ENCODE measurements around the gene CUL9. TPM values are rescaled to one million over a fixed set of nuclear protein-coding genes. Genes with fewer than 3 reads are reported as not detected.

CUL9 gene
- total RNA-seq, 4 donors from 2014 or later: 21.5 to 46.6 (median 33.6) TPM

- Histone ChIP-seq H3K27me3 (no peaks in the 10 kb centered on the region), H3K4me3 (no peak overlapping the region), H3K36me3 (peaks cover 0 to 4% (median 0%) of the 10 kb centered on the region in 4 donors), H3K27ac (replicated peaks in 1 of 4) (no peak overlapping the region), H3K9me3 (no peaks in the 10 kb centered on the region), H3K4me1 (no peaks in the 10 kb centered on the region)
- DNase-seq (ENCODE audit: extremely low spot score): no peak
- intact Hi-C loops (cut with DNase I): no loop called here
- TF ChIP-seq, protein P1, sequence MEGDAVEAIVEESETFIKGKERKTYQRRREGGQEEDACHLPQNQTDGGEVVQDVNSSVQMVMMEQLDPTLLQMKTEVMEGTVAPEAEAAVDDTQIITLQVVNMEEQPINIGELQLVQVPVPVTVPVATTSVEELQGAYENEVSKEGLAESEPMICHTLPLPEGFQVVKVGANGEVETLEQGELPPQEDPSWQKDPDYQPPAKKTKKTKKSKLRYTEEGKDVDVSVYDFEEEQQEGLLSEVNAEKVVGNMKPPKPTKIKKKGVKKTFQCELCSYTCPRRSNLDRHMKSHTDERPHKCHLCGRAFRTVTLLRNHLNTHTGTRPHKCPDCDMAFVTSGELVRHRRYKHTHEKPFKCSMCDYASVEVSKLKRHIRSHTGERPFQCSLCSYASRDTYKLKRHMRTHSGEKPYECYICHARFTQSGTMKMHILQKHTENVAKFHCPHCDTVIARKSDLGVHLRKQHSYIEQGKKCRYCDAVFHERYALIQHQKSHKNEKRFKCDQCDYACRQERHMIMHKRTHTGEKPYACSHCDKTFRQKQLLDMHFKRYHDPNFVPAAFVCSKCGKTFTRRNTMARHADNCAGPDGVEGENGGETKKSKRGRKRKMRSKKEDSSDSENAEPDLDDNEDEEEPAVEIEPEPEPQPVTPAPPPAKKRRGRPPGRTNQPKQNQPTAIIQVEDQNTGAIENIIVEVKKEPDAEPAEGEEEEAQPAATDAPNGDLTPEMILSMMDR (IDR thresholded peaks at IDR 0.05): no peak
- TF ChIP-seq EP300 (IDR thresholded peaks at IDR 0.05) (no peak), POLR2AphosphoS5 (IDR thresholded peaks at IDR 0.05) (no peak), POLR2A (IDR thresholded peaks at IDR 0.05; ENCODE audit: low read depth) (no peak)
Observed at GRCh38 chr6:43163899-43164298, 18.1 kb upstream of the CUL9 start.

DNA sequence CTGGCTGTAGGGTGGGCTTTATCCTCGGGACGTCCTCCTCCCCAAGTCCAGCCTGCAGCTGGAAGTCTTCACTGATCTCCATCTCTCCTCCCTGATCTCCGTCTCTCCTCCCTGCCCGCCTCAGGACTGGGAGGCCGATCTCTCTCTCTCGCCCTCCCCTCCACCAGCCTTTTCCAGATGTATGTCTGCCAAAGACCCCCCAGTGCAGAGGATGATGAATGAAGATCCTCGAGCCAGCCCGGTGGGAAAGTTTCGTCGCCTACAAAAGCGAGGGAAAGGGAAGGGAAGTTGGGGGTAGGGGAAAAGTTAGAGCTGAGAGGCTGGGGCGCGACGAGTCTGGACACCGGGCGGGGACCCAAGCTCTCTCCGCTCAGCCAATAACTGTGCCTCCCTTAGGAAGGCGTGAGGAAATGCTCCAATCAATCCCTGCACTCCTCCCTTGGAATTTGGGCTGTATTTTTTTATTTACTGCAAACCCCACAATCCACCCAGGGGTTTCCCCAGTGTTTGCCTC lies 11.5 kb upstream of the CUL9 start:
- intact Hi-C loops (cut with DNase I): loop anchor here (10.0 kb wide), 1 partner anchor 344 kb away; the partner anchor contains the start of genes LRRC73, POLR1C and YIPF3
- H3K36me3 ChIP-seq: peaks cover 3 to 5% (median 3%) of the 10 kb centered on the region in 4 donors
- H3K27me3 ChIP-seq: no peaks in the 10 kb centered on the region
- DNase-seq (ENCODE audit: extremely low spot score): peak; percentile 94
- peak overlapping the region; percentile 98 to 100 (median 99) for H3K27ac ChIP-seq (replicated peaks in 1 of 4)
- WGBS: under 1% methylated on average over 15 of the region's 18 CpGs
- peak overlapping the region; percentile 88 to 96 (median 96) for H3K4me3 ChIP-seq
- TF ChIP-seq POLR2AphosphoS5 (IDR thresholded peaks at IDR 0.05) (no peak), EP300 (IDR thresholded peaks at IDR 0.05) (no peak), POLR2A (IDR thresholded peaks at IDR 0.05; ENCODE audit: low read depth) (no peak)
- TF ChIP-seq, protein P1 (IDR thresholded peaks at IDR 0.05): no peak
- H3K4me1 ChIP-seq: peaks cover 26 to 36% (median 34%) of the 10 kb centered on the region in 4 donors
- H3K9me3 ChIP-seq: no peaks in the 10 kb centered on the region

GRCh38 chr6:43170931-43171706 lies 10.9 kb upstream of the CUL9 start, which contains the start of gene SRF:
TSS of gene SRF (plus strand) at chr6:43171269. CDS start at chr6:43171657, 388 bp downstream.
- no peaks in the 10 kb centered on the region for H3K9me3 ChIP-seq
- peaks cover 9 to 12% (median 10%) of the 10 kb centered on the region in 4 donors for H3K36me3 ChIP-seq
- peak within 1 kb of the TSS; percentile 98 to 100 (median 99) for H3K27ac ChIP-seq (replicated peaks in 1 of 4)
- intact Hi-C loops (cut with DNase I): loop anchor here (10.0 kb wide), 1 partner anchor 344 kb away; the partner anchor contains the start of genes LRRC73, POLR1C and YIPF3
- peak; percentile 100 for DNase-seq (ENCODE audit: extremely low spot score)
- H3K27me3 ChIP-seq: no peaks in the 10 kb centered on the region
- H3K4me1 ChIP-seq: peaks cover 33 to 43% (median 41%) of the 10 kb centered on the region in 4 donors
- TF ChIP-seq POLR2A (IDR thresholded peaks at IDR 0.05; ENCODE audit: low read depth) (peak; percentile 70), POLR2AphosphoS5 (IDR thresholded peaks at IDR 0.05) (peak; percentile 91 to 94), EP300 (IDR thresholded peaks at IDR 0.05) (no peak)
- TF ChIP-seq, protein P1 (IDR thresholded peaks at IDR 0.05): peak; percentile 65 to 91 (median 82)
- H3K4me3 ChIP-seq: peak within 1 kb of the TSS; percentile 88 to 96 (median 96)
- WGBS: under 1% methylated on average over 47 of the region's 83 CpGs

DNA sequence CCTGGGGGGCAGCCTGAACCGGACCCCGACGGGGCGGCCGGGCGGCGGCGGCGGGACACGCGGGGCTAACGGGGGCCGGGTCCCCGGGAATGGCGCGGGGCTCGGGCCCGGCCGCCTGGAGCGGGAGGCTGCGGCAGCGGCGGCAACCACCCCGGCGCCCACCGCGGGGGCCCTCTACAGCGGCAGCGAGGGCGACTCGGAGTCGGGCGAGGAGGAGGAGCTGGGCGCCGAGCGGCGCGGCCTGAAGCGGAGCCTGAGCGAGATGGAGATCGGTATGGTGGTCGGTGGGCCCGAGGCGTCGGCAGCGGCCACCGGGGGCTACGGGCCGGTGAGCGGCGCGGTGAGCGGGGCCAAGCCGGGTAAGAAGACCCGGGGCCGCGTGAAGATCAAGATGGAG lies 10.3 kb upstream of the CUL9 start:
- H3K36me3 ChIP-seq: peaks cover 15 to 18% (median 16%) of the 10 kb centered on the region in 4 donors
- no peaks in the 10 kb centered on the region for H3K27me3 ChIP-seq
- H3K4me1 ChIP-seq: peaks cover 35 to 49% (median 45%) of the 10 kb centered on the region in 4 donors
- TF ChIP-seq EP300 (IDR thresholded peaks at IDR 0.05): no peak
- TF ChIP-seq POLR2A (IDR thresholded peaks at IDR 0.05; ENCODE audit: low read depth): no peak
- TF ChIP-seq, protein P1 (IDR thresholded peaks at IDR 0.05): no peak
- no peak for TF ChIP-seq POLR2AphosphoS5 (IDR thresholded peaks at IDR 0.05)
- H3K4me3 ChIP-seq: peak overlapping the region; percentile 88 to 96 (median 96)
- no peak for DNase-seq (ENCODE audit: extremely low spot score)
- peak overlapping the region; percentile 98 to 100 (median 99) for H3K27ac ChIP-seq (replicated peaks in 1 of 4)
- H3K9me3 ChIP-seq: no peaks in the 10 kb centered on the region
- intact Hi-C loops (cut with DNase I): loop anchor here (10.0 kb wide), 1 partner anchor 343 kb away; the partner anchor contains the start of genes LRRC73, POLR1C and YIPF3
- no CpG with 5 or more reads among the region's 57 CpGs for WGBS
